K562 (cell line): ENCODE results near the gene FAM120AOS. TPM values are rescaled to one million over a fixed set of nuclear protein-coding genes. Genes with fewer than 3 reads are reported as not detected.

Experiments used
- ARID1B ChIP-seq: fragments of 450-650 bp; IDR thresholded peaks from 2 replicates; pipeline ENCODE4 v1.6.1; 2016; ENCODE audit warnings: antibody characterized with exemption, mild to moderate bottlenecking, inconsistent platforms
- CTBP1 ChIP-seq: fragments of 450-650 bp; IDR thresholded peaks from 2 replicates; pipeline ENCODE4 v1.6.1; 2016; ENCODE audit warnings: borderline replicate concordance
- GTF3C2 ChIP-seq: IDR thresholded peaks from 3 replicates; pipeline ENCODE4 v1.6.1; 2011; ENCODE audit warnings: borderline replicate concordance, mild to moderate bottlenecking, moderate library complexity; ENCODE audit not compliant: insufficient read length; ENCODE audit errors: extremely low read depth
- MAFF ChIP-seq: IDR thresholded peaks from 2 replicates; pipeline ENCODE4 v1.6.1; 2012; ENCODE audit warnings: low read length, improper control_type of control experiment
- MAFK ChIP-seq: IDR thresholded peaks from 2 replicates; pipeline ENCODE4 v1.6.1; 2011; ENCODE audit warnings: low read length, improper control_type of control experiment
- ZNF318 ChIP-seq, 2 experiments: fragments of 450-650 bp; IDR thresholded peaks; 2 replicates each; pipeline ENCODE4 v1.6.1; 2016; ENCODE audit warnings: mild to moderate bottlenecking in 2 of 2, borderline replicate concordance in 1 of 2, low read depth in 1 of 2, moderate library complexity in 1 of 2
- ZNF592 ChIP-seq: fragments of 450-650 bp; IDR thresholded peaks from 2 replicates; pipeline ENCODE4 v1.6.1; 2017; ENCODE audit warnings: antibody characterized with exemption, mild to moderate bottlenecking
- polyA plus RNA-seq, 8 experiments: library from polyadenylated mRNA; depleted of rRNA in 4 of 8; stranded (reverse) in 5 of 8; unstranded in 3 of 8; fragments of >200 nt; fragmentation: Nextera tagmentation in 2 of 8; fragmentation: Illumina TruSeq in 1 of 8; extraction: Ambion mirVana in 2 of 8; extraction: Trizol in 1 of 8; gene quantifications; 2 replicates each; pipeline versions ENCODE4 v1.2.1 to v1.2.3, GENCODE V29; 2011 to 2014; ENCODE audit warnings: inconsistent platforms in 1 of 8, missing spikeins in 1 of 8
- total RNA-seq, 7 experiments: library from RNA; depleted of rRNA in 6 of 7; stranded (reverse); fragments of >200 nt in 6 of 7; fragmentation: Illumina TruSeq in 2 of 7; extraction: Trizol in 2 of 7; gene quantifications; 2 replicates each; pipeline versions ENCODE4 v1.2.1 to v1.2.3, GENCODE V29; 2011 to 2021; ENCODE audit warnings: low replicate concordance in 1 of 7

Gene FAM120AOS
- total and polyA plus RNA-seq, 9 of the 15 experiments (the other 6 are each of a cell fraction or from before 2014, with no cell fraction given): 18.8 to 53.4 (median 41.4) TPM

DNA sequence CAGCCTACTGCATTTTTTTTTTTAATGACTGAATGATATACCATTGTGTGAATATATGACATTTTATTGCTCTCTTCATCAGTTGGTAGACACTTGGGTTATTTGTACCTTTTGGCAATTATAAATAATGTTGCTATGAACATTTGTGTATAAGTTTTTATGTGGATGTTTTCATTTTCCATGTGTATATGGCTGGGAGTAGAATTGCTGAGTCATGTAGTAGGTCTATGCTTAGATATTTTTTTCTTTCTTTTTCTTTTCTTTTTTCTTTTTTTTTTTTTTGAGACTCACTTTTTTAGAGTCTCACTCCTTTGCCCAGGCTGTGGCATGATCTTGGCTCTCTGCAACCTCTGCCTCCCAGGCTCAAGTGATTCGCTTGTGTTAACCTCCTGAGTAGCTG lies 32.9 kb upstream of the FAM120AOS start (continued):
- no peak for TF ChIP-seq ZNF318 (IDR thresholded peaks at IDR 0.05; ENCODE audit: borderline replicate concordance in 1 of 2, low read depth in 1 of 2)
- no peak for TF ChIP-seq CTBP1
- TF ChIP-seq MAFK: peak; percentile 92
- 0 out of 2 replicates have a peak, but pooled peaks have one; percentile 22 for TF ChIP-seq ZNF592
- peak; percentile 35; the same call in 1 of the 2 replicates for TF ChIP-seq ARID1B
- TF ChIP-seq GTF3C2: no peak
- TF ChIP-seq MAFF: peak; percentile 92
